Measurements from ENCODE around the gene UBAC2.

- TF ChIP-seq POLR2AphosphoS5 (IDR thresholded peaks at IDR 0.05; ENCODE audit: low read depth, low read length): no peak
- no peak for TF ChIP-seq POLR2A (IDR thresholded peaks at IDR 0.05; ENCODE audit: low read depth, low read length)
These were observed 157.3 kb downstream of the UBAC2 start for GRCh38 chr13:99357941-99358340.
